Gastroesophageal sphincter (tissue), 4 donors: Measurements from ENCODE around the gene CENPE. TPM values are rescaled to one million over a fixed set of nuclear protein-coding genes. Genes with fewer than 3 reads are reported as not detected.

ENCODE experiments used
- ATAC-seq: fragments of 150-250 bp; one replicate; pipeline ENCODE4 v1.9.1; 2016; ENCODE audit warnings: mild to moderate bottlenecking, moderate library complexity
- H3K27ac ChIP-seq, 4 donors: fragments of 200-600 bp; sonication (generic) in 3 of 4; 1 replicate in 3 of 4; 2 replicates in 1 of 4; pipeline ENCODE4 v1.5.1; 2016 to 2019
- H3K27me3 ChIP-seq: fragments of 200-600 bp; sonication (generic); one replicate; pipeline ENCODE4 v1.5.1; 2019
- H3K36me3 ChIP-seq, 2 donors: fragments of 200-600 bp; sonication (generic); one replicate each; pipeline ENCODE4 v1.5.1; 2019; ENCODE audit warnings: control low read depth in 1 of 2
- H3K4me1 ChIP-seq, 3 donors: fragments of 200-600 bp; sonication (generic); 1 replicate in 2 of 3; 2 replicates in 1 of 3; pipeline ENCODE4 v1.5.1; 2016 to 2019; ENCODE audit warnings: control low read depth in 2 of 3
- H3K4me3 ChIP-seq, 2 donors: fragments of 200-600 bp; sonication (generic); one replicate each; pipeline ENCODE4 v1.5.1; 2019; ENCODE audit warnings: mild to moderate bottlenecking in 1 of 2, moderate library complexity in 1 of 2
- H3K9me3 ChIP-seq, 3 donors: fragments of 200-600 bp; sonication (generic); one replicate each; pipeline ENCODE4 v1.5.1; 2017 to 2019; ENCODE audit warnings: control low read depth in 2 of 3
- EP300 ChIP-seq: sonication (generic); formaldehyde crosslinking; IDR thresholded peaks from one replicate; pipeline ENCODE4 v1.6.1; 2017; ENCODE audit warnings: antibody characterized with exemption, mild to moderate bottlenecking
- POLR2A ChIP-seq, 2 donors: fragments of 450-650 bp; IDR thresholded peaks; one replicate each; pipeline ENCODE4 v1.6.1; 2017; ENCODE audit warnings: antibody characterized with exemption in 2 of 2, mild to moderate bottlenecking in 2 of 2, moderate library complexity in 1 of 2
- POLR2AphosphoS5 ChIP-seq: sonication (generic); formaldehyde crosslinking; IDR thresholded peaks from one replicate; pipeline ENCODE4 v1.6.1; 2017; ENCODE audit warnings: antibody characterized with exemption
- WGBS, 2 donors: methylation state at CpG; one replicate each; pipeline ENCODE4 v1.1.5; 2018; ENCODE audit warnings: low coverage in 1 of 2; 5-methylcytosine and 5-hydroxymethylcytosine counted together
- total RNA-seq, 4 donors: library from RNA; depleted of rRNA; stranded (reverse); fragments of >200 nt; gene quantifications; one replicate each; pipeline ENCODE4 v1.1.0, GENCODE V29; 2016
- TF ChIP-seq, protein P1 (sequence below), 4 experiments: fragments of 200-600 bp in 2 of 4; fragments of 450-650 bp in 2 of 4; sonication (generic) in 1 of 4; IDR thresholded peaks; one replicate each; pipeline ENCODE4 v1.5.1; 2017 to 2019; ENCODE audit warnings: antibody characterized with exemption in 4 of 4, mild to moderate bottlenecking in 2 of 4, moderate library complexity in 2 of 4

Gene CENPE
- total RNA-seq, 4 donors from 2014 or later = 0.81 to 1.8 (median 1.1) TPM

- no peak overlapping the region for H3K27ac ChIP-seq
- no peaks in the 10 kb centered on the region for H3K36me3 ChIP-seq
- 93 to 100% methylated on average over 2 to 4 of the region's 4 CpGs for WGBS, 2 donors
- H3K4me1 ChIP-seq = no peaks in the 10 kb centered on the region
- H3K4me3 ChIP-seq = no peak overlapping the region
- H3K27me3 ChIP-seq = no peaks in the 10 kb centered on the region
- TF ChIP-seq EP300 = no peak
- no peak for TF ChIP-seq POLR2A (IDR thresholded peaks at IDR 0.05)
- TF ChIP-seq, protein P1, sequence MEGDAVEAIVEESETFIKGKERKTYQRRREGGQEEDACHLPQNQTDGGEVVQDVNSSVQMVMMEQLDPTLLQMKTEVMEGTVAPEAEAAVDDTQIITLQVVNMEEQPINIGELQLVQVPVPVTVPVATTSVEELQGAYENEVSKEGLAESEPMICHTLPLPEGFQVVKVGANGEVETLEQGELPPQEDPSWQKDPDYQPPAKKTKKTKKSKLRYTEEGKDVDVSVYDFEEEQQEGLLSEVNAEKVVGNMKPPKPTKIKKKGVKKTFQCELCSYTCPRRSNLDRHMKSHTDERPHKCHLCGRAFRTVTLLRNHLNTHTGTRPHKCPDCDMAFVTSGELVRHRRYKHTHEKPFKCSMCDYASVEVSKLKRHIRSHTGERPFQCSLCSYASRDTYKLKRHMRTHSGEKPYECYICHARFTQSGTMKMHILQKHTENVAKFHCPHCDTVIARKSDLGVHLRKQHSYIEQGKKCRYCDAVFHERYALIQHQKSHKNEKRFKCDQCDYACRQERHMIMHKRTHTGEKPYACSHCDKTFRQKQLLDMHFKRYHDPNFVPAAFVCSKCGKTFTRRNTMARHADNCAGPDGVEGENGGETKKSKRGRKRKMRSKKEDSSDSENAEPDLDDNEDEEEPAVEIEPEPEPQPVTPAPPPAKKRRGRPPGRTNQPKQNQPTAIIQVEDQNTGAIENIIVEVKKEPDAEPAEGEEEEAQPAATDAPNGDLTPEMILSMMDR (IDR thresholded peaks at IDR 0.05) = no peak
- TF ChIP-seq POLR2AphosphoS5 = no peak
- no peak for ATAC-seq
- no peaks in the 10 kb centered on the region for H3K9me3 ChIP-seq
These were observed 89.6 kb downstream of the CENPE start for GRCh38 chr4:103108542-103108941.

DNA sequence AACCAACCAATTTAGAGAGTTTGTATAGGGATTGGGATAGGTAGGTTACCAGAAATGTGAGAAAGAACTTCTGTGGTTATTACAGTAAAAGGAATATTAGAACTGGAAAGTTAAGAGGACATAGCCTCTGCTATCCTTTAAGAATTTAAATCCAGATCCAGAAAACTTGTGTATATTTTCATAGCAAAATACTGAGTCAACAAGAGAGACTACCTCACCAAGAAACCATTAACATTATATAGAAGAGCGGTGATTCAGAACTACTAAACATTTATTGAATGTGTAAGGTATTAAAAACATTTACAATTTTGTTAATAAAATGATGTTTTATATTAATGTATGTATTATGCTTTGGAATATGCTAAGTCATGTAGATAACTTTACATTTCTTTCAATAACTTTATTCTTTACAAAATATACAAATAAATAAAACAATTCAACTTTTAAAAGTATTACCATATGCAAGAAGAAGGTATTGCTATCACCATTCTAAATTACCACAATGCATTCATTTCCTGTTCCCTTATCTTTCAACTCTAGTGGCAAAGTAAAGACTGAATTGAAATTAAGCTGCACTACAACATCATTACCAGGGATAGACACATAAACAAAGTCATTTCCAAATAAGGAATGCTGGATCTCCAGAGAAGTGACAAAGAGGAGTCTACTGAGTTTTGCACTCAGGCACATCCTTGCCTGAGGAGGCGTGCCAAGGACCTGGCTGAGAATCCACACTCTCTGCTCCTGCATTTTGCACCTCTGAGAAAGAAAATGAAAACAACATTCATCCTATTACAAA, 92.4 kb downstream of the CENPE start:
- Histone ChIP-seq H3K4me3 (no peak overlapping the region), H3K36me3 (no peaks in the 10 kb centered on the region), H3K27ac (no peak overlapping the region), H3K9me3 (no peaks in the 10 kb centered on the region), H3K4me1 (no peaks in the 10 kb centered on the region), H3K27me3 (no peaks in the 10 kb centered on the region)
- WGBS, 2 donors = 97 to 100% methylated on average over 2 of the region's 2 CpGs
- ATAC-seq = no peak
- no peak for TF ChIP-seq POLR2A (IDR thresholded peaks at IDR 0.05)
- TF ChIP-seq POLR2AphosphoS5 = no peak
- TF ChIP-seq, protein P1 (IDR thresholded peaks at IDR 0.05) = no peak
- TF ChIP-seq EP300 = no peak

DNA sequence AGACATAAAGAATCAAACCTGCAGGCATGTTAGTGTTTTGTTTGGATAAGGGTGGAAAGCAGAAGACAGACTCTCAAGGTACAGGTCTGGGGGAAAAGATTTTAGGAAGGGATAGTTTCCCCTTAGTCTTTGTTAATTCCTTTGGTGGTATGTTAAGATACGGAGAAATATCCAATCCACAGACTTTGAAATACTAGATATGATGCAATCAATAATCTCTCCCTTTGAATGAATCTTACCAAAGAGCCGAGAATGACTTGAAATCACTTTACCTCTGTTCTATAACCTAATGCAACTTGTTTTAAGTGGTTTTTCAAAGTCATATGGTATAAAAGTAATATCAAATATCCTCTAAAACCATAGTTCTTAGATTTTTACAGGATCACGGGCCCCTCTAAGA, 93.3 kb downstream of the CENPE start:
- 91 to 100% methylated on average over 2 to 3 of the region's 3 CpGs for WGBS, 2 donors
- Histone ChIP-seq H3K4me1 (no peaks in the 10 kb centered on the region), H3K36me3 (no peaks in the 10 kb centered on the region), H3K27me3 (no peaks in the 10 kb centered on the region), H3K27ac (no peak overlapping the region), H3K4me3 (no peak overlapping the region), H3K9me3 (no peaks in the 10 kb centered on the region)
- no peak for ATAC-seq
- TF ChIP-seq, protein P1 (IDR thresholded peaks at IDR 0.05) = no peak
- no peak for TF ChIP-seq POLR2AphosphoS5
- TF ChIP-seq POLR2A (IDR thresholded peaks at IDR 0.05) = no peak
- TF ChIP-seq EP300 = no peak

DNA sequence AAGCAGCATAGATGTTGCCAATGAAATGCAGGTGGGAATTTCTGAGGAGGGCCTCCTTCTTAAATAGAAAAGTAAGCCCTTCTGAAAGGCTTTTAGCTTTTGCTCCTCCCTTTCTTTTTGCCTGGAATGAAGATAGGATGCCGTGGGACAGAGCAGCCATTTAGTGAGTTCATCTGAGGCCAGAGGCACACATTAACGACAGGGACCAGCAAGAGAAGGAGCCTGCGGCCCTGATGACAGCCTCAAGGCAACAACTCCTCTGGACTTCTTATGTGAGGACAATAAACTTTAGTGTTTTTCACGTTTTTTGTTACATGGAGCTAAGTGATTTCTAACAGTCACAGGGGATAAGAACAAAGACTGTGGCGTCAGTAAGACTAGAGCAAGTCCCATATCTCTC, 97.5 kb downstream of the CENPE start:
- Histone ChIP-seq H3K4me1 (peaks cover 5 to 33% (median 5%) of the 10 kb centered on the region in 3 donors), H3K27ac (no peak overlapping the region), H3K9me3 (no peaks in the 10 kb centered on the region), H3K4me3 (no peak overlapping the region), H3K27me3 (no peaks in the 10 kb centered on the region), H3K36me3 (no peaks in the 10 kb centered on the region)
- TF ChIP-seq POLR2AphosphoS5 (no peak), POLR2A (IDR thresholded peaks at IDR 0.05) (no peak), EP300 (no peak)
- TF ChIP-seq, protein P1 (IDR thresholded peaks at IDR 0.05) = no peak
- ATAC-seq = no peak
- 64 to 67% methylated on average over 2 to 5 of the region's 5 CpGs for WGBS, 2 donors
